ENCODE data around the gene GC. TPM values are rescaled to one million over a fixed set of nuclear protein-coding genes. Genes with fewer than 3 reads are reported as not detected.

The GC gene
- total RNA-seq, 1 donor from 2014 or later, result not detected

DNA sequence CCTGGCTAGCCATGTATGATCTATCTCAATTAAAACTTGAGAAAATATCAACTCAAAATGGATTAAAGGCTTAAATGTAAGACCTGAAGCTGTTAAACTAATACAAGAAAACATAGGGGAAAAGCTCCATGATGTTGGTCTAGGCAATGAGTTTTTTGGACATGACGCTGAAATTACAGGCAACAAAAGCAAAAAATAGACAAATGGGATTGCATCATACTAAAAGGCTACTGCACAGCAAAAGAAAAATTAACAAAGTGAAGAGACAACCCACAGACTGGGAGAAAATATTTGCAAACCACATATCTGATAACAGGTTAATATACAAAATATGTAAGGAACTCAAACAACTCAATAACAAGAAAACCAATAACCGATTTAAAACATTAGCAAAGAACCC, 8.4 kb downstream of the GC start:
- no peak overlapping the region for H3K4me2 ChIP-seq
- TF ChIP-seq EZH2 (IDR thresholded peaks at IDR 0.05), result no peak
- TF ChIP-seq, protein P1, sequence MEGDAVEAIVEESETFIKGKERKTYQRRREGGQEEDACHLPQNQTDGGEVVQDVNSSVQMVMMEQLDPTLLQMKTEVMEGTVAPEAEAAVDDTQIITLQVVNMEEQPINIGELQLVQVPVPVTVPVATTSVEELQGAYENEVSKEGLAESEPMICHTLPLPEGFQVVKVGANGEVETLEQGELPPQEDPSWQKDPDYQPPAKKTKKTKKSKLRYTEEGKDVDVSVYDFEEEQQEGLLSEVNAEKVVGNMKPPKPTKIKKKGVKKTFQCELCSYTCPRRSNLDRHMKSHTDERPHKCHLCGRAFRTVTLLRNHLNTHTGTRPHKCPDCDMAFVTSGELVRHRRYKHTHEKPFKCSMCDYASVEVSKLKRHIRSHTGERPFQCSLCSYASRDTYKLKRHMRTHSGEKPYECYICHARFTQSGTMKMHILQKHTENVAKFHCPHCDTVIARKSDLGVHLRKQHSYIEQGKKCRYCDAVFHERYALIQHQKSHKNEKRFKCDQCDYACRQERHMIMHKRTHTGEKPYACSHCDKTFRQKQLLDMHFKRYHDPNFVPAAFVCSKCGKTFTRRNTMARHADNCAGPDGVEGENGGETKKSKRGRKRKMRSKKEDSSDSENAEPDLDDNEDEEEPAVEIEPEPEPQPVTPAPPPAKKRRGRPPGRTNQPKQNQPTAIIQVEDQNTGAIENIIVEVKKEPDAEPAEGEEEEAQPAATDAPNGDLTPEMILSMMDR (IDR thresholded peaks at IDR 0.05), result no peak
- no peak for TF ChIP-seq EZH2phosphoT487 (IDR thresholded peaks at IDR 0.05)
- Mint-ChIP-seq H3K27ac (no peak overlapping the region), H3K4me1 (no peaks in the 10 kb centered on the region), H3K36me3 (no peaks in the 10 kb centered on the region), H3K4me3 (no peak overlapping the region), H3K9me3 (no peaks in the 10 kb centered on the region), H3K27me3 (ENCODE audit: insufficient read depth, low read depth) (no peaks in the 10 kb centered on the region)
- H3K9ac ChIP-seq, result no peak overlapping the region
- H3K79me2 ChIP-seq (ENCODE audit: low read depth), result no peaks in the 10 kb centered on the region
- no peaks in the 10 kb centered on the region for H3F3A ChIP-seq (ENCODE audit: low read depth)
- no peak overlapping the region for H3K27ac ChIP-seq
- no peak for DNase-seq (ENCODE audit: low spot score)
- H3K27me3 ChIP-seq, result no peaks in the 10 kb centered on the region
- no peaks in the 10 kb centered on the region for H4K20me1 ChIP-seq (ENCODE audit: low read depth)
- no peaks in the 10 kb centered on the region for H3K9me3 ChIP-seq (ENCODE audit: low read depth)
- no peaks in the 10 kb centered on the region for H3K36me3 ChIP-seq
- H3K4me1 ChIP-seq, result no peaks in the 10 kb centered on the region
- no peak overlapping the region for H3K4me3 ChIP-seq
- H2AFZ ChIP-seq (replicated peaks), result no peak overlapping the region

DNA sequence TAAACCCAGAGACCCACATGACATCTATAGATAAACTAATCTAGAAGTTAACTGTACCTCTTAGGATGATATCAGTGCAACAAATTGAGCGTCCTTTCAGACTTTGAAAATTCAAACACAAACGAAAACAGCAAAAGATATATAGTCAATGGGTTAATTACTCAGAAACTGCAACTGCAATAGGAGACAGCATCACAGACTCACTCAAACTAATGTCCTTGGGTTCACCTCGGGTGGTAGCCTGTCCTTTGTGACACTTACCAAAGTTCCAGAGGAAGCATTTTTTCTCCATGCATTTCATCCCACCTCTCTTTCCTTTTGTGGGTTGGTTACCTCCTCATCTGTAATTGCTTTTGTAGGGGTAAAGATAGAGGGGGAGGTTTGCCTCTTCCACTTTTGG, 9.7 kb downstream of the GC start:
- H3K9ac ChIP-seq, result no peak overlapping the region
- no peaks in the 10 kb centered on the region for H3K36me3 ChIP-seq
- H3F3A ChIP-seq (ENCODE audit: low read depth), result no peaks in the 10 kb centered on the region
- TF ChIP-seq EZH2 (IDR thresholded peaks at IDR 0.05) (no peak), EZH2phosphoT487 (IDR thresholded peaks at IDR 0.05) (no peak)
- TF ChIP-seq, protein P1 (IDR thresholded peaks at IDR 0.05), result no peak
- no peaks in the 10 kb centered on the region for H3K4me1 ChIP-seq
- Mint-ChIP-seq H3K4me1 (no peaks in the 10 kb centered on the region), H3K36me3 (no peaks in the 10 kb centered on the region), H3K9me3 (no peaks in the 10 kb centered on the region), H3K27me3 (ENCODE audit: insufficient read depth, low read depth) (no peaks in the 10 kb centered on the region), H3K27ac (no peak overlapping the region), H3K4me3 (no peak overlapping the region)
- peak overlapping the region; percentile 47 for H2AFZ ChIP-seq (replicated peaks)
- H3K27ac ChIP-seq, result no peak overlapping the region
- no peak for DNase-seq (ENCODE audit: low spot score)
- no peak overlapping the region for H3K4me2 ChIP-seq
- no peak overlapping the region for H3K4me3 ChIP-seq
- H3K27me3 ChIP-seq, result no peaks in the 10 kb centered on the region
- H4K20me1 ChIP-seq (ENCODE audit: low read depth), result no peaks in the 10 kb centered on the region
- no peaks in the 10 kb centered on the region for H3K9me3 ChIP-seq (ENCODE audit: low read depth)
- no peaks in the 10 kb centered on the region for H3K79me2 ChIP-seq (ENCODE audit: low read depth)

DNA sequence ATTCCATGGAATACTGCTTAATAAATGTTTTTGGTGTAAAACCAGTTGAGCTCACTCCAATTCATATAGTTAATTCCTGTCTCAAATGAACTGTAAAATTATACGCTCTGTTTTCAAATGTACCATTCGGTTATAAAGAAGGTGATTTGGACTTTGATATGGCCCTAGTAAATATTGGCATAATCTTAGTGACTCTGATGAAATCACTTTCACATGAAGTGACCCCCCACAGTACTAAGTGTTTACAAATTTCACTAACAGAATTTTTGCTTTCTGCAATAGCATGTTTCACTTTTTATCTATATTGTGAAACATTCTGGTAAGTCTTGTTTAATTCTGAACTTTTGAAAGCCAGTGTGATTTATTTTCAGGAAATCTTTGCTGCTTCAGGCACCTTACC, 10.9 kb downstream of the GC start:
- H3K4me1 Mint-ChIP-seq, result no peaks in the 10 kb centered on the region
- H3K9me3 Mint-ChIP-seq, result no peaks in the 10 kb centered on the region
- H3K27ac Mint-ChIP-seq, result no peak overlapping the region
- TF ChIP-seq EZH2 (IDR thresholded peaks at IDR 0.05), result no peak
- H3K9ac ChIP-seq, result no peak overlapping the region
- H3K4me2 ChIP-seq, result no peak overlapping the region
- no peaks in the 10 kb centered on the region for H3K27me3 Mint-ChIP-seq (ENCODE audit: insufficient read depth, low read depth)
- no peaks in the 10 kb centered on the region for H3K79me2 ChIP-seq (ENCODE audit: low read depth)
- H2AFZ ChIP-seq (replicated peaks), result no peak overlapping the region
- no peaks in the 10 kb centered on the region for H3K4me1 ChIP-seq
- no peak for DNase-seq (ENCODE audit: low spot score)
- no peaks in the 10 kb centered on the region for H3K36me3 Mint-ChIP-seq
- H3K36me3 ChIP-seq, result no peaks in the 10 kb centered on the region
- no peaks in the 10 kb centered on the region for H3K27me3 ChIP-seq
- H3K27ac ChIP-seq, result no peak overlapping the region
- H3K4me3 Mint-ChIP-seq, result no peak overlapping the region
- no peaks in the 10 kb centered on the region for H3F3A ChIP-seq (ENCODE audit: low read depth)
- no peaks in the 10 kb centered on the region for H4K20me1 ChIP-seq (ENCODE audit: low read depth)
- H3K9me3 ChIP-seq (ENCODE audit: low read depth), result no peaks in the 10 kb centered on the region
- H3K4me3 ChIP-seq, result no peak overlapping the region

DNA sequence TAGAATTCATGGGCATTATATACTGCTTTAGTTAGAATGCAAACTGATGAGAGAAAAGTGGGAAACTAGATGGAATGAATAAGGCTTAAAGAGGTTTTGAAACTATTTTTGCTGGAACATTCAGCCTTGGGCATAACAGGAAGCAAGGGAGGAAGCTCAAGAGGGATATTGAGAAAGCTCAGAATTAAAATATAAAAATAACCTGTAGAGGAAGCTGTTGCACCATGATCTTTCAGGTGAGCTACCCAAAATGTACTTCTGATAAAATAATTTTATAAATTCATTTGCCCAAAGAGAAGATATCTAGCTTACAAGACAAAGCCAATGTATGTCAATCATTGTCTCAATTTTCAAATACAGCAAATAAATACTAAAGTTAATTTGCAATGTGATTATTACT, 11.3 kb downstream of the GC start:
- Histone ChIP-seq H3K36me3 (no peaks in the 10 kb centered on the region), H3K27me3 (no peaks in the 10 kb centered on the region), H3K4me2 (no peak overlapping the region), H3K27ac (no peak overlapping the region), H4K20me1 (ENCODE audit: low read depth) (no peaks in the 10 kb centered on the region), H3F3A (ENCODE audit: low read depth) (no peaks in the 10 kb centered on the region), H3K9ac (no peak overlapping the region), H3K4me3 (no peak overlapping the region), H3K4me1 (no peaks in the 10 kb centered on the region), H2AFZ (replicated peaks) (no peak overlapping the region), H3K9me3 (ENCODE audit: low read depth) (no peaks in the 10 kb centered on the region), H3K79me2 (ENCODE audit: low read depth) (no peaks in the 10 kb centered on the region)
- DNase-seq (ENCODE audit: low spot score), result no peak
- Mint-ChIP-seq H3K4me3 (no peak overlapping the region), H3K36me3 (no peaks in the 10 kb centered on the region), H3K27me3 (ENCODE audit: insufficient read depth, low read depth) (no peaks in the 10 kb centered on the region), H3K9me3 (no peaks in the 10 kb centered on the region), H3K27ac (no peak overlapping the region), H3K4me1 (no peaks in the 10 kb centered on the region)
- TF ChIP-seq, protein P1 (IDR thresholded peaks at IDR 0.05), result peak; percentile 36
- TF ChIP-seq EZH2 (IDR thresholded peaks at IDR 0.05) (no peak), EZH2phosphoT487 (IDR thresholded peaks at IDR 0.05) (no peak)

All from neural progenitor cell (in vitro differentiated cells).